ENCODE results near the gene FOXF1. TPM values are rescaled to one million over a fixed set of nuclear protein-coding genes. Genes with fewer than 3 reads are reported as not detected.
A peak's percentile ranks its signal among the peaks of the same experiment; 100 is the strongest.

FOXF1 gene
- total RNA-seq, 8 experiments from 2014 or later: 0.05 to 0.71 (median 0.17) TPM; not detected in 3

DNA sequence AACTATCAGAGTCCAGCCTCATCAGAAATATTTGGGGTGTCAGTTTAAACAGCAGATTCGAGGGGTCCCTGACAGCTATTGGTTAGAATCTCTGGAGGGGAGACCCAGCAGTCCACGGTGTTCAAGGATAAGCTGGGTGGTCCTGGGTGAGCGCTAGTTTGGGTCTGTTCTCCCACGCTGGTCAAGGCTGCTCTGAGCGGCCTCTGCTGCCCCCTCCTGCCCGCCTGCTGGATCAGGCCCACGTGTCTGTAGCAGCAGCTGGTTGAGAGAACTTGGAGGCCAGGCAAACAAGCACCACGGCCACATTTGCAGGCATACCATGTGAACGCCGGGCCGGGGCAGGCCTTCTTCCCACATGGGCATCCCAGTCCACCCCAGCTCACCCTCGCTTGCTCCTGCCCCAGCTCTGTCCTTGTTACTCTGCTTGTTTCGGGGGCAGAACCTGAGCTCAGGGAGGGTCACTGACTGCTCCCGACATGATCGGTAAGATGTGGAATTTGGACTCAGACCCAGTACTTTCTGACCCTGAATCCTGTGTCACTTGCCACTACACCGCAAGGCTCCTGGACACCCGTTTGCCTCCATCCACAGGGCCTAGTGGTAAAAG lies 7.4 kb downstream of the FOXF1 start:
- H3K27ac ChIP-seq: no peak overlapping the region
- in situ Hi-C loops (cut with MboI; ENCODE audit: low pct_unique_long_range_greater_than_20kb in 2 of 9, low sequenced_read_pairs in 9 of 9, unreplicated experiment in 9 of 9): loop anchor here (10.0 to 25.0 kb wide), 6 partner anchors 180 to 705 kb away; no protein-coding TSS in a partner anchor
- peaks cover 0 to 7% of the 10 kb centered on the region in 2 donors for H3K4me1 ChIP-seq (replicated peaks in 1 of 2)
- H3K4me3 ChIP-seq: no peak overlapping the region
- WGBS, 10 experiments: 0 to 19% (median 6%) methylated on average over 1 to 13 of the region's 17 CpGs; no CpG with 5 or more reads in 4 of the 10 experiments
- peak; percentile 70 to 91 (median 90) for ATAC-seq (replicated peaks in 6 of 8)

DNA sequence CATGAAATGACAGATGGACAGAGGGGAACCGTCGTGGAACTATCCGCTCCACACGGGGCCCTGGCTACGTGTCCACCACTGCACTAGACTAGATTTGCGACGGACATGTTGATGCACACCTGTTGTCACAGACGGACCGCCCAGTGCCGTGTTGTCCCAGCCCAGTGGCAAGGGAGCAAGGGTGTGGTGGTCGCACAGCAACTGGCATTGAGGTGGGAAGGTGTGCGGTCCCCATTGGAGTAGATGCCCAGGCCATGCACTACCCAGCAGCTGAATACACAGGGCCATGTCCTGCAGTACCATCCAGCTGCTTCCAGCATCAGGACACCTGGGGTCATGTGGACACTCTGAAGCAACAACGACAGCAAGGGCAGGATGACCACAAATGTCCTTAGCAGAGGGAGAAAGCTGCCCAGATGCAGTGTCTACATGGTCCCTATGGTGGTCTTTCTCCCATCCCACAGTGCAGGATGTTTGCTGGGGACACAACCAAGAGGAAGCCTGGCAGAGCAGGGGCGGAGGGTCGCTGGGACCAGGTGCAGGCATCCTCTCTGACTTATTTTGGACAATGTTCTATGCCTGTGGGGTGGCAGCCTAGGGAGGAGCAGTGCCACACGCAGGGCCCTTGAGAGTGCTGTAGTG lies 8.8 kb downstream of the FOXF1 start:
- ATAC-seq (replicated peaks in 6 of 8): no peak
- in situ Hi-C loops (cut with MboI; ENCODE audit: low pct_unique_long_range_greater_than_20kb in 2 of 9, low sequenced_read_pairs in 9 of 9, unreplicated experiment in 9 of 9): loop anchor here (10.0 to 25.0 kb wide), 6 partner anchors 182 to 707 kb away; no protein-coding TSS in a partner anchor
- WGBS, 10 experiments: 61 to 95% (median 71%) methylated on average over 2 to 13 of the region's 16 CpGs; no CpG with 5 or more reads in 4 of the 10 experiments

DNA sequence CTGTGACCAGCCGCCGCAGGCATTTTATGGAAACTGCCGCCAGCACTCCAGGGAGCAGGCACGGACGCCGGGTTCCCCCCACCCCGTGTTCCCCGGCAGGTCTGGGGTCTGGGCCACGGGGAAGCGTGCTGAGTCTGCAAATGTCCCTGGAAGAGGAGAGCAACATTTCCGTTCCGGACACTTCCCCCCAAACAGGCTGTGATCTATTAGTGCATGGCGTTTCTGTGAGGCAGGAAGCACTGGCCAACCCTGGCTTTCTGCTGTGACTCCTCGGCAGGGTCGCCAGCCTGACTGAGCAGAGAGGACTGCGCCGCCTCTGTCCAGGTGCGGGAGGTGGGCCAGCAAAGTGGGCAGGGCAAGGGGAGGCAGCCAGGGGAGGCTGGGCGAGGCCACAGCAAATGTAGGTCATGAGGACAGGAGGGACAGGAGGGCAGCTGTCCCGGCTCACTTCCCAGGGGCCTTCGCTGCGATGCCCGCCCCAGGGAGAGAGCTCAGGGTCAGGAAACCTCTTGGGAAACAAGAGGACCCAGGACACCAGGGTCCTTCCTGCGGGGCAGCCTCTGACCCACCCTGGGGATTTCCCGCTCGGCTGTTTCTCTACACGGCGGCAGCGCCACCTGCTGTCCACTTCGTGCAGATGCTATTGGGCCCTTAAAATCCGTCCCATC lies 9.5 kb downstream of the FOXF1 start:
- peak; percentile 39 to 79 (median 50) for ATAC-seq (replicated peaks in 6 of 8)
- peaks cover 0 to 7% of the 10 kb centered on the region in 2 donors for H3K4me1 ChIP-seq (replicated peaks in 1 of 2)
- in situ Hi-C loops (cut with MboI; ENCODE audit: low pct_unique_long_range_greater_than_20kb in 2 of 9, low sequenced_read_pairs in 9 of 9, unreplicated experiment in 9 of 9): loop anchor here (5.0 to 25.0 kb wide), 7 partner anchors 182 to 707 kb away; no protein-coding TSS in a partner anchor
- no peak overlapping the region for H3K4me3 ChIP-seq
- WGBS, 10 experiments: 0 to 44% (median 11%) methylated on average over 1 to 12 of the region's 31 CpGs; no CpG with 5 or more reads in 3 of the 10 experiments
- no peak overlapping the region for H3K27ac ChIP-seq

More for the DNA sequence above, 8.8 kb downstream of the FOXF1 start:
- H3K4me3 ChIP-seq: no peak overlapping the region
- H3K4me1 ChIP-seq (replicated peaks in 1 of 2): peaks cover 0 to 7% of the 10 kb centered on the region in 2 donors
- no peak overlapping the region for H3K27ac ChIP-seq

DNA sequence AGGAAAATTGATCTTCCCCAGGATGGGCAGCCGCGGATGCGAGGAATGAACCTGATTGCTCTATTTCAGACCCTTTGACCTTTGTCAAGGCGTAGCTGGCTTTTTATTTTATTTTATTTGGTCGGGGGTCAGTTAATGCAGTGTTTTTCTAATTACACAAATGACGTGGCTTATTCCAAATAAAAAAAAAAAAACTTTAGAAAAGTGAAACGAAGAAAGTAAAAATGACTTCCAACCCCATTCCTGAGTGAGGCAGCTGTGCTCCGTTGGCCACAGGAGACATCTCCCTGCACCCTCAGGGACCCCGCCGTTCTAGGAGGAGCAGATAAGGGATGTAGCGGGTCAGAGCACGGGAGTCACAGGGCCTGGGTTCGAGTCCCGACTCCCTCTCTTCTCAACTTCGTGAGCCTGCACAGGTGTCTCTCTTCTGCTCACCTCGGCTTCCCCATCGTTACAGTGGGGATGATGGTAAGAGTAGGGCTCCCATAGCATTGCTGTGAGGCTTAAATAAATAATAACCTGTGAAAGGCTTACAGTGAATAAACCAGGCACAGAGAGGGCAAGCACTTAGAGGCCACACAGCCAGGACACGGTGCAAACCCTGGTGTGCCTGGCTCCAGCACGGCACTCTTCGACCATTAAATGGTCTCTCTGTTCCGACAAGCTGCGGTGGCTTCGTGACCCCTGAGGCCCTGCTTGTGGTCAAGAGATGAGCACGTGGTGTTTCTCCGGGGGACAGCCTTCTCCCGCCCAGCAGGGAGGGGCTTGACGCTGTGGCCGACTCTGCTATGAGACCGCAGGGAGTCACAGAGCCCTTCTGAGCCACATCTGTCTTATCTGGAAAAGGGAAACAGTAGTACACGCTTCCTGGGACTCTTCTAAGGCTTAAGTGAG lies 10.2 kb downstream of the FOXF1 start:
- in situ Hi-C loops (cut with MboI; ENCODE audit: low pct_unique_long_range_greater_than_20kb in 2 of 9, low sequenced_read_pairs in 9 of 9, unreplicated experiment in 9 of 9): loop anchor here in 7 of 9 experiments (5.0 to 25.0 kb wide), 4 partner anchors 183 to 708 kb away; no protein-coding TSS in a partner anchor
- no peak overlapping the region for H3K27ac ChIP-seq
- peak in 1 of 8 experiments; percentile 15 for ATAC-seq (replicated peaks in 6 of 8)
- H3K4me3 ChIP-seq: no peak overlapping the region
- H3K4me1 ChIP-seq (replicated peaks in 1 of 2): peaks cover 0 to 7% of the 10 kb centered on the region in 2 donors
- WGBS, 10 experiments: 22 to 69% (median 39%) methylated on average over 3 to 17 of the region's 30 CpGs

GRCh38 chr16:86521236-86522197 lies 11.2 kb downstream of the FOXF1 start:
- 20 to 100% (median 62%) methylated on average over 1 to 7 of the region's 35 CpGs; no CpG with 5 or more reads in 3 of the 10 experiments for WGBS, 10 experiments
- in situ Hi-C loops (cut with MboI; ENCODE audit: low pct_unique_long_range_greater_than_20kb in 2 of 9, low sequenced_read_pairs in 9 of 9, unreplicated experiment in 9 of 9): loop anchor here in 7 of 9 experiments (5.0 to 25.0 kb wide), 4 partner anchors 184 to 709 kb away; no protein-coding TSS in a partner anchor
- ATAC-seq (replicated peaks in 6 of 8): no peak
- H3K27ac ChIP-seq: no peak overlapping the region
- no peak overlapping the region for H3K4me3 ChIP-seq
- peaks cover 0 to 7% of the 10 kb centered on the region in 2 donors for H3K4me1 ChIP-seq (replicated peaks in 1 of 2)

DNA sequence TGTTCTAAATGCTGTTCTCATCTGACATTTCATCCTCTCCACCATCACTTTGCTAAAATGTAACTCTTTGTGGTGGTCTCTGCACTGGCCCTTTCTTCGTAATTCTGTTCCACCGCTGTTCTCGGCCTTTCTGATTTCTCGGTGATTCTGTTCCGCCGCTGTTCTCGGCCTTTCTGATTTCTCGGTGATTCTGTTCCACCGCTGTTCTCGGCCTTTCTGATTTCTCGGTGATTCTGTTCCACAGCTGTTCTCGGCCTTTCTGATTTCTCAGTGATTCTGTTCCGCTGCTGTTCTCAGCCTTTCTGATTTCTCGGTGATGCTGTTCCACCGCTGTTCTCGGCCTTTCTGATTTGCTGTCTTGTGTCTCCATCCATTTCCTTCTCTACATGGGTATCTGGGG lies 12.3 kb downstream of the FOXF1 start:
- in situ Hi-C loops (cut with MboI; ENCODE audit: low pct_unique_long_range_greater_than_20kb in 2 of 9, low sequenced_read_pairs in 9 of 9, unreplicated experiment in 9 of 9): loop anchor here in 7 of 9 experiments (5.0 to 25.0 kb wide), 4 partner anchors 185 to 710 kb away; no protein-coding TSS in a partner anchor
- no peak for ATAC-seq (replicated peaks in 6 of 8)
- Histone ChIP-seq H3K4me1 (replicated peaks in 1 of 2) (peaks cover 0 to 7% of the 10 kb centered on the region in 2 donors), H3K4me3 (no peak overlapping the region), H3K27ac (no peak overlapping the region)
- WGBS, 10 experiments: 78 to 92% (median 86%) methylated on average over 8 to 16 of the region's 16 CpGs; no CpG with 5 or more reads in 1 of the 10 experiments

GRCh38 chr16:86523166-86523740 lies 12.9 kb downstream of the FOXF1 start:
- H3K4me3 ChIP-seq: no peak overlapping the region
- in situ Hi-C loops (cut with MboI; ENCODE audit: low pct_unique_long_range_greater_than_20kb in 2 of 9, low sequenced_read_pairs in 9 of 9, unreplicated experiment in 9 of 9): loop anchor here in 7 of 9 experiments (5.0 to 25.0 kb wide), 4 partner anchors 186 to 711 kb away; no protein-coding TSS in a partner anchor
- no peak overlapping the region for H3K27ac ChIP-seq
- H3K4me1 ChIP-seq (replicated peaks in 1 of 2): peaks cover 0 to 7% of the 10 kb centered on the region in 2 donors
- whole genome bisulfite sequencing, 10 experiments: 40 to 100% (median 83%) methylated on average over 1 to 4 of the region's 5 CpGs; no CpG with 5 or more reads in 6 of the 10 experiments
- ATAC-seq (replicated peaks in 6 of 8): no peak

GRCh38 chr16:86524029-86524428 lies 13.7 kb downstream of the FOXF1 start:
- no peak for ATAC-seq (replicated peaks in 6 of 8)
- 0 to 71% (median 43%) methylated on average over 1 to 5 of the region's 6 CpGs; no CpG with 5 or more reads in 3 of the 10 experiments for WGBS, 10 experiments
- in situ Hi-C loops (cut with MboI; ENCODE audit: low pct_unique_long_range_greater_than_20kb in 2 of 9, low sequenced_read_pairs in 9 of 9, unreplicated experiment in 9 of 9): loop anchor here in 7 of 9 experiments (5.0 to 25.0 kb wide), 4 partner anchors 187 to 712 kb away; no protein-coding TSS in a partner anchor

DNA sequence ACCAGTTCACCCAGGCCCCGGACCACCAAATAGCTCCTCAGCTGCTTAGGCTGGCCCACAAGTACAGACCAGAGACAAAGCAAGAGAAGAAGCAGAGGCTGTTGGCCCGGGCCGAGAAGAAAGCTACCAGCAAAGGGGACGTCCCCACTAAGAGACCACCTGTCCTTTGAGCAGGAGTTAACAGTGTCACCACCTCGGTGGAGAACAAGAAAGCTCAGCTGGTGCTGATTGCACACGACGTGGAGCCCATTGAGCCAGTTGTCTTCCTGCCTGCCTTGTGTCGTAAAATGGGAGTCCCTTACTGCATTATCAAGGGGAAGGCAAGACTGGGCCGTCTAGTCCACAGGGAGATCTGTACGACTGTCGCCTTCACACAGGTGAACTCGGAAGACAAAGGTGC lies 15.4 kb downstream of the FOXF1 start:
- Histone ChIP-seq H3K4me1 (replicated peaks in 1 of 2) (peaks cover 0 to 6% of the 10 kb centered on the region in 2 donors), H3K27ac (no peak overlapping the region), H3K4me3 (no peak overlapping the region)
- in situ Hi-C loops (cut with MboI; ENCODE audit: low pct_unique_long_range_greater_than_20kb in 2 of 9, low sequenced_read_pairs in 9 of 9, unreplicated experiment in 9 of 9): no loop called here
- ATAC-seq (replicated peaks in 6 of 8): no peak
- WGBS, 10 experiments: 0 to 88% (median 41%) methylated on average over 1 to 5 of the region's 12 CpGs; no CpG with 5 or more reads in 4 of the 10 experiments

More at GRCh38 chr16:86524029-86524428, 13.7 kb downstream of the FOXF1 start:
- H3K4me1 ChIP-seq (replicated peaks in 1 of 2): peaks cover 0 to 7% of the 10 kb centered on the region in 2 donors
- H3K4me3 ChIP-seq: no peak overlapping the region
- no peak overlapping the region for H3K27ac ChIP-seq

DNA sequence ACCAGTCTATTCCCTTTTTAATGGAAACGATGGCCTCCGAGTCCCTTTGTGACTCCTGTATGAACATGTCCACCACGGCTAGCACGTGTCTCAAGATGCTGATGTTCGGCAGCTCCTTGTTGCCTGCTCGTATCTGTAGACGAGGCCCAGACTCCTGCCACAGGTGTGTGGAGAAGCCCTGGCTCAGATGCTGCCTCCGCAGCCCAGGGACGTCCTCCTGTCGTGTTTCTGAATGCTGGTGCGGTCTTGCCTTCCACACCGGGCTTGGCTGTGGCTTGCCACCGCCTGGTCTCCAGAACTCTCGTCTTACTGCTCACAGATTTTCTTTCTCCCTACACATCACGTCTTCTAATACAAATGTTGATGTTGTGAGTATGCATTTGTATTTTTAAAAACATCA lies 17.0 kb downstream of the FOXF1 start:
- Histone ChIP-seq H3K4me1 (replicated peaks in 1 of 2) (no peaks in the 10 kb centered on the region), H3K4me3 (no peak overlapping the region), H3K27ac (no peak overlapping the region)
- 50 to 100% (median 82%) methylated on average over 1 to 7 of the region's 15 CpGs; no CpG with 5 or more reads in 5 of the 10 experiments for WGBS, 10 experiments
- in situ Hi-C loops (cut with MboI; ENCODE audit: low pct_unique_long_range_greater_than_20kb in 2 of 9, low sequenced_read_pairs in 9 of 9, unreplicated experiment in 9 of 9): no loop called here
- ATAC-seq (replicated peaks in 6 of 8): no peak
